Measurements from ENCODE around the gene SNX7.

Gene SNX7

GRCh38 chr1:98709906-98710305 lies 48.4 kb downstream of the SNX7 start:
- Mint-ChIP-seq H3K27me3 (no peaks in the 10 kb centered on the region), H3K9me3 (no peaks in the 10 kb centered on the region), H3K4me3 (no peak overlapping the region), H3K27ac (no peak overlapping the region), H3K4me1 (no peaks in the 10 kb centered on the region), H3K36me3 (no peaks in the 10 kb centered on the region)
- no peak for ATAC-seq

- ATAC-seq = no peak
- Mint-ChIP-seq H3K27me3 (no peaks in the 10 kb centered on the region), H3K4me3 (no peak overlapping the region), H3K36me3 (peaks cover 6% of the 10 kb centered on the region), H3K4me1 (no peaks in the 10 kb centered on the region), H3K27ac (no peak overlapping the region), H3K9me3 (peaks cover 4% of the 10 kb centered on the region)
Measured at GRCh38 chr1:98723574-98723973, 62.1 kb downstream of the SNX7 start.

GRCh38 chr1:98732985-98733781 lies 71.7 kb downstream of the SNX7 start:
- ATAC-seq = peak; percentile 12
- Mint-ChIP-seq H3K27me3 (no peaks in the 10 kb centered on the region), H3K36me3 (no peaks in the 10 kb centered on the region), H3K9me3 (no peaks in the 10 kb centered on the region), H3K27ac (no peak overlapping the region), H3K4me1 (no peaks in the 10 kb centered on the region), H3K4me3 (no peak overlapping the region)

- Mint-ChIP-seq H3K4me3 (no peak overlapping the region), H3K27me3 (no peaks in the 10 kb centered on the region), H3K36me3 (no peaks in the 10 kb centered on the region), H3K9me3 (no peaks in the 10 kb centered on the region), H3K27ac (no peak overlapping the region), H3K4me1 (no peaks in the 10 kb centered on the region)
- ATAC-seq = no peak
Measured at GRCh38 chr1:98733782-98734112, 72.2 kb downstream of the SNX7 start.

GRCh38 chr1:98735756-98736155 lies 74.2 kb downstream of the SNX7 start:
- Mint-ChIP-seq H3K27me3 (no peaks in the 10 kb centered on the region), H3K36me3 (no peaks in the 10 kb centered on the region), H3K4me1 (no peaks in the 10 kb centered on the region), H3K9me3 (no peaks in the 10 kb centered on the region), H3K27ac (no peak overlapping the region), H3K4me3 (no peak overlapping the region)
- ATAC-seq = no peak

- Mint-ChIP-seq H3K9me3 (no peaks in the 10 kb centered on the region), H3K27ac (no peak overlapping the region), H3K27me3 (no peaks in the 10 kb centered on the region), H3K4me1 (no peaks in the 10 kb centered on the region), H3K36me3 (no peaks in the 10 kb centered on the region), H3K4me3 (no peak overlapping the region)
- no peak for ATAC-seq
Measured at GRCh38 chr1:98737835-98738234, 76.3 kb downstream of the SNX7 start.

- H3K36me3 Mint-ChIP-seq = no peaks in the 10 kb centered on the region
- no peak for ATAC-seq
- H3K27ac Mint-ChIP-seq = no peak overlapping the region
- no peaks in the 10 kb centered on the region for H3K27me3 Mint-ChIP-seq
- no peak overlapping the region for H3K4me3 Mint-ChIP-seq
- no peaks in the 10 kb centered on the region for H3K9me3 Mint-ChIP-seq
- H3K4me1 Mint-ChIP-seq = no peaks in the 10 kb centered on the region
Measured at GRCh38 chr1:98739762-98740161, 78.2 kb downstream of the SNX7 start.

- no peaks in the 10 kb centered on the region for H3K9me3 Mint-ChIP-seq
- no peak overlapping the region for H3K27ac Mint-ChIP-seq
- H3K36me3 Mint-ChIP-seq = no peaks in the 10 kb centered on the region
- no peak overlapping the region for H3K4me3 Mint-ChIP-seq
- H3K27me3 Mint-ChIP-seq = no peaks in the 10 kb centered on the region
- H3K4me1 Mint-ChIP-seq = no peaks in the 10 kb centered on the region
- ATAC-seq = no peak
Measured at GRCh38 chr1:98741164-98741563, 79.6 kb downstream of the SNX7 start.

- ATAC-seq = no peak
- no peaks in the 10 kb centered on the region for H3K9me3 Mint-ChIP-seq
Measured at GRCh38 chr1:98749152-98749756, 87.7 kb downstream of the SNX7 start.

GRCh38 chr1:98754176-98754575 lies 92.7 kb downstream of the SNX7 start:
- no peak for ATAC-seq
- Mint-ChIP-seq H3K4me3 (no peak overlapping the region), H3K27me3 (no peaks in the 10 kb centered on the region), H3K4me1 (no peaks in the 10 kb centered on the region), H3K27ac (no peak overlapping the region), H3K9me3 (no peaks in the 10 kb centered on the region), H3K36me3 (no peaks in the 10 kb centered on the region)

More at GRCh38 chr1:98749152-98749756, 87.7 kb downstream of the SNX7 start:
- no peak overlapping the region for H3K4me3 Mint-ChIP-seq
- no peak overlapping the region for H3K27ac Mint-ChIP-seq
- H3K27me3 Mint-ChIP-seq = no peaks in the 10 kb centered on the region
- H3K36me3 Mint-ChIP-seq = no peaks in the 10 kb centered on the region
- H3K4me1 Mint-ChIP-seq = no peaks in the 10 kb centered on the region

GRCh38 chr1:98761219-98761865 lies 99.8 kb downstream of the SNX7 start:
- no peaks in the 10 kb centered on the region for H3K27me3 Mint-ChIP-seq
- H3K9me3 Mint-ChIP-seq = no peaks in the 10 kb centered on the region
- no peak for ATAC-seq
- no peaks in the 10 kb centered on the region for H3K36me3 Mint-ChIP-seq
- no peak overlapping the region for H3K4me3 Mint-ChIP-seq
- no peak overlapping the region for H3K27ac Mint-ChIP-seq
- peaks cover 6% of the 10 kb centered on the region for H3K4me1 Mint-ChIP-seq

GRCh38 chr1:98763488-98764150 lies 102.1 kb downstream of the SNX7 start:
- ATAC-seq = no peak
- Mint-ChIP-seq H3K27me3 (no peaks in the 10 kb centered on the region), H3K9me3 (no peaks in the 10 kb centered on the region), H3K4me3 (no peak overlapping the region), H3K27ac (no peak overlapping the region), H3K4me1 (peaks cover 10% of the 10 kb centered on the region), H3K36me3 (no peaks in the 10 kb centered on the region)

GRCh38 chr1:98764485-98764884 lies 103.0 kb downstream of the SNX7 start:
- H3K27ac Mint-ChIP-seq = no peak overlapping the region
- H3K4me1 Mint-ChIP-seq = peaks cover 10% of the 10 kb centered on the region
- no peaks in the 10 kb centered on the region for H3K27me3 Mint-ChIP-seq
- no peaks in the 10 kb centered on the region for H3K36me3 Mint-ChIP-seq
- no peaks in the 10 kb centered on the region for H3K9me3 Mint-ChIP-seq
- no peak overlapping the region for H3K4me3 Mint-ChIP-seq
- ATAC-seq = no peak

- peak; percentile 88 for ATAC-seq
- Mint-ChIP-seq H3K4me3 (peak overlapping the region; percentile 26), H3K27me3 (no peaks in the 10 kb centered on the region), H3K36me3 (no peaks in the 10 kb centered on the region), H3K27ac (no peak overlapping the region), H3K4me1 (peaks cover 10% of the 10 kb centered on the region), H3K9me3 (no peaks in the 10 kb centered on the region)
Measured at GRCh38 chr1:98766255-98766654, 104.7 kb downstream of the SNX7 start.

- no peak for ATAC-seq
- H3K4me3 Mint-ChIP-seq = no peak overlapping the region
- H3K27ac Mint-ChIP-seq = no peak overlapping the region
- no peaks in the 10 kb centered on the region for H3K9me3 Mint-ChIP-seq
- H3K36me3 Mint-ChIP-seq = no peaks in the 10 kb centered on the region
- no peaks in the 10 kb centered on the region for H3K27me3 Mint-ChIP-seq
- peaks cover 10% of the 10 kb centered on the region for H3K4me1 Mint-ChIP-seq
Measured at GRCh38 chr1:98769162-98769561, 107.6 kb downstream of the SNX7 start.
